ENCODE measurements around the gene SEC23IP. TPM values are rescaled to one million over a fixed set of nuclear protein-coding genes. Genes with fewer than 3 reads are reported as not detected.

Gene SEC23IP
- total RNA-seq, 1 experiment from 2014 or later: 132 TPM

GRCh38 chr10:119989966-119990365 lies 97.4 kb downstream of the SEC23IP start:
- no peaks in the 10 kb centered on the region for H3K36me3 ChIP-seq (ENCODE audit: control insufficient read depth, insufficient read depth, low read length)
- no peak for ATAC-seq
- H3K4me3 ChIP-seq (ENCODE audit: low read depth in 2 of 2, low read length in 2 of 2): no peak overlapping the region
- no TSS peak for BruUV-seq (replicated peaks)
- H3K27ac ChIP-seq (ENCODE audit: low read length): no peak overlapping the region
- in situ Hi-C loops (cut with HindIII; ENCODE audit: low pct_unique_long_range_greater_than_20kb, low sequenced_read_pairs) (no loop called here), intact Hi-C loops (cut with micrococcal nuclease; ENCODE audit: unreplicated experiment) (no loop called here)
- TF ChIP-seq POLR2AphosphoS5 (IDR thresholded peaks at IDR 0.05; ENCODE audit: low read depth, low read length): no peak
- CTCF ChIA-PET: no interaction called here
- H3K9me3 ChIP-seq (ENCODE audit: control insufficient read depth, insufficient read depth, low read depth, low read length): no peaks in the 10 kb centered on the region
- DNase-seq (ENCODE audit: low read depth, low spot score): no peak
- peaks cover 4% of the 10 kb centered on the region; the same call in 1 of the 2 replicates for H3K27me3 ChIP-seq (ENCODE audit: control insufficient read depth, insufficient read depth, low read length)
- POLR2A ChIA-PET: no interaction called here
- H3K4me1 ChIP-seq (ENCODE audit: control insufficient read depth, insufficient read depth, low read length): no peaks in the 10 kb centered on the region

- Histone ChIP-seq H3K4me3 (ENCODE audit: low read depth in 2 of 2, low read length in 2 of 2) (no peak overlapping the region), H3K4me1 (ENCODE audit: control insufficient read depth, insufficient read depth, low read length) (no peaks in the 10 kb centered on the region), H3K27me3 (ENCODE audit: control insufficient read depth, insufficient read depth, low read length) (peaks cover 4% of the 10 kb centered on the region; the same call in 1 of the 2 replicates), H3K36me3 (ENCODE audit: control insufficient read depth, insufficient read depth, low read length) (no peaks in the 10 kb centered on the region), H3K9me3 (ENCODE audit: control insufficient read depth, insufficient read depth, low read depth, low read length) (no peaks in the 10 kb centered on the region), H3K27ac (ENCODE audit: low read length) (no peak overlapping the region)
- BruUV-seq (replicated peaks): no TSS peak
- intact Hi-C loops (cut with micrococcal nuclease; ENCODE audit: unreplicated experiment): no loop called here
- ChIA-PET CTCF (no interaction called here), POLR2A (no interaction called here)
- TF ChIP-seq CTCF (IDR thresholded peaks at IDR 0.05) (no peak), SIN3A (IDR thresholded peaks at IDR 0.05; ENCODE audit: borderline replicate concordance, insufficient read depth, low read depth, low read length) (no peak), TCF7L2 (IDR thresholded peaks at IDR 0.05; ENCODE audit: low read depth, low read length) (no peak), POLR2AphosphoS5 (IDR thresholded peaks at IDR 0.05; ENCODE audit: low read depth, low read length) (no peak), REST (IDR thresholded peaks at IDR 0.05; ENCODE audit: insufficient read depth in 1 of 2, low read depth in 2 of 2, low read length in 1 of 2) (no peak)
- ATAC-seq (no peak), DNase-seq (ENCODE audit: low read depth, low spot score) (no peak)
- in situ Hi-C loops (cut with HindIII; ENCODE audit: low pct_unique_long_range_greater_than_20kb, low sequenced_read_pairs): no loop called here
Observed at GRCh38 chr10:119991066-119991465, 98.5 kb downstream of the SEC23IP start.

- no peak overlapping the region for H3K4me3 ChIP-seq (ENCODE audit: low read depth in 2 of 2, low read length in 2 of 2)
- H3K9me3 ChIP-seq (ENCODE audit: control insufficient read depth, insufficient read depth, low read depth, low read length): no peaks in the 10 kb centered on the region
- intact Hi-C loops (cut with micrococcal nuclease; ENCODE audit: unreplicated experiment) (no loop called here), in situ Hi-C loops (cut with HindIII; ENCODE audit: low pct_unique_long_range_greater_than_20kb, low sequenced_read_pairs) (no loop called here)
- no peaks in the 10 kb centered on the region for H3K36me3 ChIP-seq (ENCODE audit: control insufficient read depth, insufficient read depth, low read length)
- ChIA-PET POLR2A (no interaction called here), CTCF (no interaction called here)
- TF ChIP-seq POLR2AphosphoS5 (IDR thresholded peaks at IDR 0.05; ENCODE audit: low read depth, low read length): no peak
- TF ChIP-seq SIN3A (IDR thresholded peaks at IDR 0.05; ENCODE audit: borderline replicate concordance, insufficient read depth, low read depth, low read length): no peak
- TF ChIP-seq REST (IDR thresholded peaks at IDR 0.05; ENCODE audit: insufficient read depth in 1 of 2, low read depth in 2 of 2, low read length in 1 of 2): no peak
- TF ChIP-seq CTCF (IDR thresholded peaks at IDR 0.05): no peak
- no peak for TF ChIP-seq TCF7L2 (IDR thresholded peaks at IDR 0.05; ENCODE audit: low read depth, low read length)
- no peaks in the 10 kb centered on the region for H3K4me1 ChIP-seq (ENCODE audit: control insufficient read depth, insufficient read depth, low read length)
- no TSS peak for BruUV-seq (replicated peaks)
- ATAC-seq: no peak
- no peak for DNase-seq (ENCODE audit: low read depth, low spot score)
- peaks cover 4% of the 10 kb centered on the region; the same call in 1 of the 2 replicates for H3K27me3 ChIP-seq (ENCODE audit: control insufficient read depth, insufficient read depth, low read length)
- H3K27ac ChIP-seq (ENCODE audit: low read length): no peak overlapping the region
Observed at GRCh38 chr10:119991816-119992215, 99.3 kb downstream of the SEC23IP start.
